Glomerular visceral epithelial cell (primary cell): Measurements from ENCODE around the gene INTU.
"Not testable (repeated sequence)": the region's sequence is repeated elsewhere in the genome, so short reads cannot be mapped to it uniquely, and the experiment has no call there.

Source experiments
- DNase-seq: peaks from one replicate; pipeline ENCODE4 v3.0.0-alpha.2; 2016; ENCODE audit errors: extremely low spot score

INTU gene

GRCh38 chr4:127632420-127633403, at the start of gene INTU:
Gene INTU (plus strand): TSS chr4:127632957. CDS start chr4:127633035, 78 bp downstream.
- peak; percentile 95 for DNase-seq

DNA sequence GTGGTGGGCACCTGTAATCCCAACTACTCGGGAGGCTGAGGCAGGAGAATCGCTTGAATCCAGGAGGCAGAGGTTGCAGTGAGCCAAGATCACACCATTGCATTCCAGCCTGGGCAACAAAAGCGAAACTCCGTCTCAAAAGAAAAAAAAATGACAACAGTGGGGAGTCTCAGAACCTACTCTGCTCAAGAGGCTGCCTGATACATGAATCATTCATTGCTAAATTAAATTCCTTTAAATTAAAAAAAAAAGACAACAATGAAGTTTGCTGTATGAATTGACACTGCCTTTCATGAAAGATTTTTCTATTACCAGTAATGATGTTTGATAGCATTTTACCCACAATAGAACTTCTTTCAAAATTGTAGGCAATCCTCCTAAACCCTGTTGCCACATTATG, 46.3 kb upstream of the INTU start:
- DNase-seq: not testable (repeated sequence)

DNA sequence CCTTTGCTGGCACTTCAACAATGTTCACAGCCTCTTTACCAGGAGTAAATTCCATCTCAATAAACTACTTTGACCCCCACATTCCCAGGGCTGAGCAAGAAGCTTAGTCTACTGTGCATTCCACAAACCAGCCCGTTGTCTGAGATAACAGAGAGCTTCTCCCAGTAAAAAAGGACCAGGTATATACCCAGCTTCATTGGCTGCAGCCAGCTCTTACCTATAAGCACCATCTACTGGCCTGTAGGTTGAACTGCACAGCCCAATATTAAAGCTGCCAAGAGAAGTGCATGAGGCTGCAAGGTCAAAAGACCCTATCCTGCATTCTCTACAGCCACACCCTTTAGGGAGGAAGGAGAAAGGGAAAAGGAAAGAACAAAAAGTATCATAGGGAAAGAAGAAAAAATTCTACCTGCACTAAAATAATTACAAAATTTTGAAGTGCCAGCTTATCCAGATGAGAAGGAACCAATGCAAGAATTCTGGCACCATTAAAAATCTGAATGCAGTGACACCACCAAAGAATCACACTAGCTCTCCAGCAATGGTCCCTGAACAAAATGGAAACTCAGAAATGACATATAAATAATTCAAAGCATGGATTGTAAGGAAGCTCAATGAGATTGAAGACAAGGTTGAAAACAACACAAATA, 45.7 kb upstream of the INTU start:
- DNase-seq: peak; percentile 62

- not testable (repeated sequence) for DNase-seq
Observed at GRCh38 chr4:127589153-127589552, 43.6 kb upstream of the INTU start.

GRCh38 chr4:127598656-127599055, 34.1 kb upstream of the INTU start:
- no peak for DNase-seq

GRCh38 chr4:127601029-127601428, 31.7 kb upstream of the INTU start:
- no peak for DNase-seq

- peak; percentile 20 for DNase-seq
Observed at GRCh38 chr4:127604949-127605709, 27.6 kb upstream of the INTU start.

DNA sequence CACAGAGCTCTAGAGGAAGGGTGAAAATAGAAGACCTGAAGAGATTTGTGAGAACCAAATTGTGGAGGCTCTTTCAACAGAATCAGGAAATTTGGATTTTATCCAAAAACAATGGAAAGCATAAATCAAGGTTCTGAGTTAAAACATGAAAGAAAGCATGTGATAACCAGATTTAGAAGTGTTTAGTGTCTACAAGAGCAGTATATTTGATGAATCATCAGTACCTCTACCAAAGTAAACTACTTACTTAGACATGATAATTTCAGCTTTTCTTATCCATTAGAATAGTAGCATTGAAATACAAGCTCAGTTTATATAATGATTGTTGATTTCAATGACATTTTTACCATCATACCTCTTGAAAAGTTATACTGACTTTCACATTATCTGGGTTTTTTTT, 25.9 kb upstream of the INTU start:
- DNase-seq: no peak

GRCh38 chr4:127609484-127609883, 23.3 kb upstream of the INTU start:
- no peak for DNase-seq

DNA sequence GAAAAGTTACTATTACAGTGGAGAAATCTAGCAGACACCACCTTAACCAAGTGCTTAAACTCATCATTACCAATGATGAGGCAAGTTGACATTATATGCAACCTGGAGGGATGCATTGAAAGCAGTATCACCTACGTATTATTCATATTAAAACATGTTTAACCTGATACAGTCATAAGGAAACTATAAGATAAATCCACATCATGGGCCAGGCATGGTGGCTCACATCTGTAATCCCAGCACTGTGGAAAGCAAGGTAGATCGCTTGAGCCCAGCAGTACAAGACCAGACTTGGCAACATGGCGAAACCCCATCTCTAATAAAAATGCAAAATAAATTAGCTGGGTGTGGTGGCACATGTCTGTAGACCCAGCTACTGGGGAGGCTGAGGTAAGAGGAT, 22.3 kb upstream of the INTU start:
- no peak for DNase-seq

DNA sequence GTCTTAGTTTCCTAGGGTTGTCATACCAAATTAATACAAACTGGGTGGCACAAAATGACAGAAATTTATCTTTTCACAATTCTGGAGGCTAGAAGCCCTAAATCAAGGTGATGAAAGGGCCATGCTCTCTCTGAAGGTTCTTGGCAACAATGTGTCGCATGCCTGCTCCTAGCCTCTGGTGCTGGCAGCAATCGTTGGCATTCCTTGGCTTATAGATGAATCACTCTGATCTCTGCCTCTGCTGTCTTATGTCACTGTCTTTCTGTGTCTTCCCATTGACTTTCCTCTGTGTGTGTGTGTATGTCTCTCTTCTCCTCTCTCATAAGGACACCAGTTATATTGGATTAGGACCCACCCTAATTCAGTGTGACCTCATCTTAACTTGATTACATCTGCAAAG, 15.9 kb upstream of the INTU start:
- peak; percentile 15 for DNase-seq

- DNase-seq: no peak
Observed at GRCh38 chr4:127618427-127618826, 14.3 kb upstream of the INTU start.

DNA sequence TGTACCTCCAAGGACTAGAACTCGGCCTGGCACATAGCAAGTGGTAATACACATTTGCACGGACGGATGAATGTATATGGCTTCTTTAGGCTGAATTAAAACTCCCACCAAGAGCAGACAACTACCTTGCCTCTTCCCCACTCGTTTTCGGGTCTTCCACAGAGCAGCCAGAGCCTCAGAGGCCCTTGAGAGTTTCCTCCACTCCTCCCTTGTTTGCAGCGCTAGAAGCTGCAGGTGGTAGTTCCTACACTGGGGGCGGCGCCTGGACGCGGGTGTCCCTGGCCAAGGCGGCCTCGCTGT, 10.2 kb upstream of the INTU start:
- no peak for DNase-seq

- peak; percentile 68 for DNase-seq
Observed at GRCh38 chr4:127622921-127623796, 9.6 kb upstream of the INTU start.

GRCh38 chr4:127623797-127624083, 9.0 kb upstream of the INTU start:
- DNase-seq: peak; percentile 51

- no peak for DNase-seq
Observed at GRCh38 chr4:127624173-127624572, 8.6 kb upstream of the INTU start.

DNA sequence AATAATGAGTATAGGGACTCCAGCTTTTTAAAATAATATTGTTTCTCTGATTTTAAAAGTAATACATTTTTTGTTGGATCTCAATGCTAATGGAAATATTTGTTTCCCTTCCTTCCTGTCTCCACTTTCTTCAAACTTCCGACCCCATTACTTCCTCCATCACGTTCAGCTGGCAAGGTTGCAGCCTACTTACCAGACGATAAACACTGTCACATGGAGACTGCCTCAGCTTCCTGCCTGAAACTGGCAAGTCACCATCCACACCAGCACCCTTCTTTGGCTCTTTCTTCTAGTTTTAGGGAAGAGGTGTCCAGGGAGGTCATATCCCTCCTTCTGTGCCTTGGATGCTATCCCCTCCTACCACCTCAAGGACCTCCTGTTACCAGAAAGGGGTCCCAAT, 3.4 kb upstream of the INTU start:
- DNase-seq: no peak

GRCh38 chr4:127630152-127630551, 2.6 kb upstream of the INTU start:
- DNase-seq: no peak

DNA sequence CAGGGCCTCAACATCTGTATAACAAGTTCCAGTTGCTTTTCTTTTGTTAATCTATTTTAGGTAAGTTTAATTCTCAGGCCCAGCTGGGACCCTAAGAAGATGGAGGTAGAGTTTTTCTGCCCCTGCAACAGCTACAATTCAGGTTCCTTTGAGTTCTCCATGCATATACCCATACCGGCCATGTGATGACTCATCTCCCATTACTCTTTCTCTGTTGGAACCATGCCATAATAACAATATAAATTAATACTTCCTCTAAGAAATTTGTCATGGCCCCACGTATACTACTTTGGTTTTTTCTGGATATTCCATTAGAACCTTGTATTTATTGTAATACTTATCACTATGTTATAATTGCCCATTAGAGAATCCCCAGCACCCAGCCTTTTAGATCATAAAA, 1.3 kb upstream of the INTU start:
- DNase-seq: peak; percentile 17

DNA sequence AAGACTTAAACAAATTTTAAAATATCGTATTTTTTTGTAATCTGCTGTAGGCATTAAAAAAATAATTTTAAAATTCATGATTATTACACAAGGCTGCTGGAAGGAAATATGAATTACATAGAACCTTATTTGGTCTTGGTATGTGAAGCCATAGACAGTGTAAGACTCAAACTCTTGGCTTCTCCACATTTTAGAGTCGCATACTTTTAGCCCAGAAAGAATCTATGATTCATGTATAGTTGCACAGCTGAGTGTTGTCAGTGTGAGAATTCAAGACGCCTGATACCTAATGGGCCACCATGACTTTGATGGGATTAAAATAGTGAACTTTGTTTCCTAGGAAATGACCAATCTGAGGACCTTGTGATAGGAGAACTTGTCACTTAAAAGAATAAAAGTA, 1.4 kb downstream of the INTU start:
- no peak for DNase-seq

- DNase-seq: no peak
Observed at GRCh38 chr4:127641524-127641923, 8.8 kb downstream of the INTU start.

GRCh38 chr4:127642169-127642568, 9.4 kb downstream of the INTU start:
- DNase-seq: no peak
